Esophagus squamous epithelium (tissue), 5 donors: ENCODE data around the gene SLCO4C1. TPM values are rescaled to one million over a fixed set of nuclear protein-coding genes. Genes with fewer than 3 reads are reported as not detected.

Experiments used
- DNase-seq: peaks from one replicate; lab custom pipeline; 2025; lab: John Stamatoyannopoulos, UW
- H3K27ac ChIP-seq, 4 donors: fragments of 200-600 bp; sonication (generic); one replicate each; pipeline ENCODE4 v1.5.1; 2016 to 2019; ENCODE audit warnings: mild to moderate bottlenecking in 1 of 4
- H3K27me3 ChIP-seq, 4 donors: fragments of 200-600 bp; sonication (generic); 1 replicate in 3 of 4; 2 replicates in 1 of 4; pipeline versions ENCODE4 v1.5.1 to v1.6.0; 2017 to 2021; ENCODE audit warnings: antibody characterized with exemption in 1 of 4
- H3K36me3 ChIP-seq, 3 donors: fragments of 200-600 bp; sonication (generic); one replicate each; pipeline ENCODE4 v1.5.1; 2016 to 2019
- H3K4me1 ChIP-seq, 3 donors: fragments of 200-600 bp; sonication (generic); one replicate each; pipeline ENCODE4 v1.5.1; 2017 to 2019
- H3K4me3 ChIP-seq, 4 donors: fragments of 200-600 bp; sonication (generic); 1 replicate in 3 of 4; 2 replicates in 1 of 4; pipeline ENCODE4 v1.5.1; 2016 to 2019; ENCODE audit warnings: mild to moderate bottlenecking in 2 of 4, moderate library complexity in 1 of 4
- H3K9me3 ChIP-seq, 3 donors: fragments of 200-600 bp; sonication (generic); one replicate each; pipeline ENCODE4 v1.5.1; 2016 to 2019
- POLR2A ChIP-seq, 4 donors: fragments of 450-650 bp; IDR thresholded peaks; one replicate each; pipeline ENCODE4 v1.6.1; 2017; ENCODE audit warnings: antibody characterized with exemption in 4 of 4, mild to moderate bottlenecking in 4 of 4, moderate library complexity in 3 of 4
- WGBS, 2 donors: methylation state at CpG; one replicate each; pipeline ENCODE4 v1.1.5; 2018; 5-methylcytosine and 5-hydroxymethylcytosine counted together
- intact Hi-C: fragments of 100-400 bp; cut with DNase I; formaldehyde crosslinking; loops from one replicate; pipeline ENCODE4 v1.15.0; 2022
- total RNA-seq, 4 donors: library from RNA; depleted of rRNA; stranded (reverse); fragments of >200 nt; gene quantifications; one replicate each; pipeline ENCODE4 v1.1.0, GENCODE V29; 2016
- TF ChIP-seq, protein P1 (sequence below), 6 experiments: fragments of 450-650 bp in 4 of 6; fragments of 200-600 bp in 2 of 6; sonication (generic) in 2 of 6; IDR thresholded peaks; one replicate each; pipeline ENCODE4 v1.5.1; 2016 to 2019; ENCODE audit warnings: antibody characterized with exemption in 6 of 6, mild to moderate bottlenecking in 4 of 6, moderate library complexity in 4 of 6
- donor health status: DM: yes; HTN: yes; CAD: no.

Gene SLCO4C1
- total RNA-seq, 4 donors from 2014 or later: 0.19 TPM; not detected in 3

DNA sequence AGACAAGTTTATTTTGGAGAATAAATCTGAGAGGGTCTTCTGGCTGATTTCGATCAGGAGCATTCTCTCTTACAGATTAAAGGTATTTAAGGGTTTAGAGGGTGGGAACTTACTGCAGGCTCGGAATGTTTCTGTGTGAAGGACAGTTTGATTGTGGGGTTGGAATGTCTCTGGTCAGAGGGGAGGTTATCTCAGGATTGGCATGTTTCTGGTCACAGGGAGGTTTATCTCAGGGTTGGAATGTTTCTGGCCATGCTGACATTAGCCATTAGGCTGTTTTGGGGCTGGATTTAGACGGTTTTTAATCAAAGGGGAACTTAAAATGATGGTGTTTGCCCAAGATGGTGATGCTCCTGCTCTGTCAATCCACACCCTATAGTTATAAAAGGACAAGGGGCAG is 95.2 kb downstream of the SLCO4C1 start:
- H3K4me3 ChIP-seq: no peak overlapping the region
- no peaks in the 10 kb centered on the region for H3K4me1 ChIP-seq
- no peak for DNase-seq
- intact Hi-C loops: no loop called here
- H3K27ac ChIP-seq: no peak overlapping the region
- H3K27me3 ChIP-seq: no peaks in the 10 kb centered on the region
- no peak for TF ChIP-seq POLR2A (IDR thresholded peaks at IDR 0.05)
- TF ChIP-seq, protein P1, sequence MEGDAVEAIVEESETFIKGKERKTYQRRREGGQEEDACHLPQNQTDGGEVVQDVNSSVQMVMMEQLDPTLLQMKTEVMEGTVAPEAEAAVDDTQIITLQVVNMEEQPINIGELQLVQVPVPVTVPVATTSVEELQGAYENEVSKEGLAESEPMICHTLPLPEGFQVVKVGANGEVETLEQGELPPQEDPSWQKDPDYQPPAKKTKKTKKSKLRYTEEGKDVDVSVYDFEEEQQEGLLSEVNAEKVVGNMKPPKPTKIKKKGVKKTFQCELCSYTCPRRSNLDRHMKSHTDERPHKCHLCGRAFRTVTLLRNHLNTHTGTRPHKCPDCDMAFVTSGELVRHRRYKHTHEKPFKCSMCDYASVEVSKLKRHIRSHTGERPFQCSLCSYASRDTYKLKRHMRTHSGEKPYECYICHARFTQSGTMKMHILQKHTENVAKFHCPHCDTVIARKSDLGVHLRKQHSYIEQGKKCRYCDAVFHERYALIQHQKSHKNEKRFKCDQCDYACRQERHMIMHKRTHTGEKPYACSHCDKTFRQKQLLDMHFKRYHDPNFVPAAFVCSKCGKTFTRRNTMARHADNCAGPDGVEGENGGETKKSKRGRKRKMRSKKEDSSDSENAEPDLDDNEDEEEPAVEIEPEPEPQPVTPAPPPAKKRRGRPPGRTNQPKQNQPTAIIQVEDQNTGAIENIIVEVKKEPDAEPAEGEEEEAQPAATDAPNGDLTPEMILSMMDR (IDR thresholded peaks at IDR 0.05): no peak
- H3K9me3 ChIP-seq: no peaks in the 10 kb centered on the region
- no peaks in the 10 kb centered on the region for H3K36me3 ChIP-seq
- WGBS, 2 donors: 32 to 33% methylated on average over 3 of the region's 3 CpGs

DNA sequence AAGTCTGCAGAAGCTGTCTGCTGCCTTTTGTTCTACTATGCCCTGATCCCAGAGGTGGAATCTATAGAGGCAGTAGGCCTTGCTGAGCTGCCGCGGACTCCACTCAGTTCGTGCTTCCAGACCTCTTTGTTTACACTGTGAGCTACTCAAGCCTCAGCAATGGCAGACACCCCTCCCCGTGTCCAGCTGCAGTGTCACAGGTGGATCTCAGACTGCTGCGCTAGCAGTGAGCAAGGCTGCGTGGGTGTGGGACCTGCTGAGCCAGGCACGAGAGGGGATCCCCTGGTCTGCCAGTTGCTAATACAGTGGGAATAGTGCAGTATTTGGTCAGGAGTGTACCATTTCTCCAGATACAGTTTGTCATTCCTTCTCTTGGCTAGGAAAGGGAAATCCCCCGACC is 99.6 kb downstream of the SLCO4C1 start:
- Histone ChIP-seq H3K27me3 (no peaks in the 10 kb centered on the region), H3K36me3 (no peaks in the 10 kb centered on the region), H3K4me3 (no peak overlapping the region), H3K4me1 (no peaks in the 10 kb centered on the region), H3K9me3 (no peaks in the 10 kb centered on the region), H3K27ac (no peak overlapping the region)
- no peak for DNase-seq
- TF ChIP-seq, protein P1 (IDR thresholded peaks at IDR 0.05): no peak
- TF ChIP-seq POLR2A (IDR thresholded peaks at IDR 0.05): no peak
- intact Hi-C loops: no loop called here
- WGBS, 2 donors: 71 to 82% methylated on average over 4 to 7 of the region's 8 CpGs

Other genes with a start within 250 kb of the SLCO4C1 start
- gene SLCO6A1, start 202.7 kb upstream of the SLCO4C1 start, total RNA-seq: not detected